Choroid plexus epithelial cell (primary cell): ENCODE results near the gene CD37.
"Not testable (repeated sequence)": the region's sequence is repeated elsewhere in the genome, so short reads cannot be mapped to it uniquely, and the experiment has no call there.

Source experiments
- DNase-seq: peaks from one replicate; pipeline ENCODE4 v3.0.0-alpha.2; 2010; ENCODE audit warnings: low read depth
- H3K4me3 ChIP-seq: 2 replicates; pipeline ENCODE4 v1.5.1; 2011; ENCODE audit warnings: low read depth, mild to moderate bottlenecking, control low read depth, low read length, moderate library complexity
- TF ChIP-seq, protein P1 (sequence below): conservative IDR thresholded peaks from 2 replicates; pipeline ENCODE4 v1.5.1; 2011; ENCODE audit warnings: low read depth, mild to moderate bottlenecking, control low read depth, inconsistent platforms, low read length, moderate library complexity

CD37 gene

DNA sequence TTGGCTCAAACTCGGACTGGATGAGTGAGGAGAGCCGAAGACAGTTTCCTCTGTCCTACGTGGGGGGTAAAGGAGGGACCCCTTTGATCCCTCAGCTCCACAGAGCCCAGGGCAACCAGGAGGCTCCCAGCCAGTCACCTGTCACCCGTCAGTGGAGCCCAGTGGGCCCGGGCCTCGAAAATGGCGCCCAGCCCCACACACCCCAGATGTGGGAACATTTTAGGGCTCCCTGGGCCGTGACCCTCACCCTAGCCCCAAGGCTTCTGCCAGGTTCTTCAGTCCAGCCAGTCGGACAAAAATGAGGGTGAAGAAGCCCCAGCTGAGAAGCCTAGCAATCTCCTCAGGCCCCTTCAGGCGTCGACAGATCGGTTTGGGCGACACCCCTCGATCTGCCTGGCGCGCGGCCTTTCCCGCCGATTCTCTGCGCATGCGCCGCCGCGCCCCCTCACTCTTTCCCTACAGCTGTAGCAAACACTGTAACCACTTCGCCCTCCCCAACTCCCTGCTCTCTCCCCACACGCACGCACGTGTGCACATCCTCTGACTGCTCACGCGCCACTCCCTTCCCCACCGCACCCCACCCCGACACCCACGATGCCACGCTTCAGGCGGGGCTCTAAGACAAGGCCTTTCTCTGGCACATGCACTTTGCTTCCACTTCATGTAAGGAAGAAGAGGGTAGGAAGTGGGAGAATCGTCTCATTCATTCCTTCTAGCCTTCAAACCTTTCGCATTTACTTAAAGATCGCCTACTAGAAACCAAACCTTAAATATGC lies 10.2 kb upstream of the CD37 start, which contains the start of gene SLC6A16:
TSS of gene SLC6A16 (minus strand) at position 391 of the 776 bp plus-strand sequence. CDS start 13,844 bp downstream, outside the sequence.
- TF ChIP-seq, protein P1, sequence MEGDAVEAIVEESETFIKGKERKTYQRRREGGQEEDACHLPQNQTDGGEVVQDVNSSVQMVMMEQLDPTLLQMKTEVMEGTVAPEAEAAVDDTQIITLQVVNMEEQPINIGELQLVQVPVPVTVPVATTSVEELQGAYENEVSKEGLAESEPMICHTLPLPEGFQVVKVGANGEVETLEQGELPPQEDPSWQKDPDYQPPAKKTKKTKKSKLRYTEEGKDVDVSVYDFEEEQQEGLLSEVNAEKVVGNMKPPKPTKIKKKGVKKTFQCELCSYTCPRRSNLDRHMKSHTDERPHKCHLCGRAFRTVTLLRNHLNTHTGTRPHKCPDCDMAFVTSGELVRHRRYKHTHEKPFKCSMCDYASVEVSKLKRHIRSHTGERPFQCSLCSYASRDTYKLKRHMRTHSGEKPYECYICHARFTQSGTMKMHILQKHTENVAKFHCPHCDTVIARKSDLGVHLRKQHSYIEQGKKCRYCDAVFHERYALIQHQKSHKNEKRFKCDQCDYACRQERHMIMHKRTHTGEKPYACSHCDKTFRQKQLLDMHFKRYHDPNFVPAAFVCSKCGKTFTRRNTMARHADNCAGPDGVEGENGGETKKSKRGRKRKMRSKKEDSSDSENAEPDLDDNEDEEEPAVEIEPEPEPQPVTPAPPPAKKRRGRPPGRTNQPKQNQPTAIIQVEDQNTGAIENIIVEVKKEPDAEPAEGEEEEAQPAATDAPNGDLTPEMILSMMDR: no peak
- no peak for DNase-seq

DNA sequence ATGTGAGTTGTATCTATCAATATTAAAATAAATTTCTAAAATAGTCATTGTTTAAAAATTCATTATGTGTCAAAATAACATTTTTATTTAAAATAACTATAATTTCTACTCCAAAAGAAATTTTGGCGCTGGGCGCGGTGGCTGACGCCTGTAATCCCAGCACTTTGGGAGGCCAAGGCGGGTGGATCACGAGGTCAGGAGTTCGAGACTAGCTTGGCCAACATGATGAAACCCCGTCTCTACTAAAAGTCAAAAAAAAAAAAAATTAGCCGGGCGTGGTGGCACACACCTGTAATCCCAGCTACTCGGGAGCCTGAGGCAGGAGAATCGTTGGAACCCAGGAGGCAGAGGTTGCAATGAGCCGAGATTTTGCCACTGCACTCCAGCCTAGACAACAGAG lies 9.4 kb upstream of the CD37 start:
- DNase-seq, H3K4me3 ChIP-seq: not testable (repeated sequence)

More for the DNA sequence above, 10.2 kb upstream of the CD37 start, which contains the start of gene SLC6A16:
- no peak within 1 kb of the TSS for H3K4me3 ChIP-seq

DNA sequence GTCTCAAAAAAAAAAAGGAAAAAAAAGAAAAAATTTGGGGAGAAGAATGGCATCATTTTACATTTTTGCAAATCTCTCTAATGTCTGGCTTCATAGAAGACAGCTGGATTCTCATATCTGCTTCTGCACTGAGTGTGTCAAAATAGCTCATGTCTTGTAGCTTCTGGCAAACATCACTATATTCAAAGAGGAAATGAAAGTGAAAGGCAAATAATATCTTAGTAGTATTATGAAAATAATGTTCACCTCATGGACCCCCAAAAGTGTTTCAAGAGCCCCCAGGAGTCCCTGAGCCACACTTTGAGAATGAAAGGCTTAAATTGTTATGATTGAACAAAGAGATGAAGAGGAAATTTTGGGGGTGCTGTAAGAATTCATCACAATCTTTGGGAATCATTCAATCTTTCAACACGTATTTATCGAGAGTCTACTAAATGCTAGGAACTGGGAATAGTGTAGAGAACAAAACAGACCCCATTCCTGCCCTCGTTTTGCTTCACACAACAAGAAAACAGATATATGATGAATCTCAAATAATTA lies 9.0 kb upstream of the CD37 start:
- DNase-seq: no peak
- TF ChIP-seq, protein P1: no peak
- H3K4me3 ChIP-seq: no peak overlapping the region

DNA sequence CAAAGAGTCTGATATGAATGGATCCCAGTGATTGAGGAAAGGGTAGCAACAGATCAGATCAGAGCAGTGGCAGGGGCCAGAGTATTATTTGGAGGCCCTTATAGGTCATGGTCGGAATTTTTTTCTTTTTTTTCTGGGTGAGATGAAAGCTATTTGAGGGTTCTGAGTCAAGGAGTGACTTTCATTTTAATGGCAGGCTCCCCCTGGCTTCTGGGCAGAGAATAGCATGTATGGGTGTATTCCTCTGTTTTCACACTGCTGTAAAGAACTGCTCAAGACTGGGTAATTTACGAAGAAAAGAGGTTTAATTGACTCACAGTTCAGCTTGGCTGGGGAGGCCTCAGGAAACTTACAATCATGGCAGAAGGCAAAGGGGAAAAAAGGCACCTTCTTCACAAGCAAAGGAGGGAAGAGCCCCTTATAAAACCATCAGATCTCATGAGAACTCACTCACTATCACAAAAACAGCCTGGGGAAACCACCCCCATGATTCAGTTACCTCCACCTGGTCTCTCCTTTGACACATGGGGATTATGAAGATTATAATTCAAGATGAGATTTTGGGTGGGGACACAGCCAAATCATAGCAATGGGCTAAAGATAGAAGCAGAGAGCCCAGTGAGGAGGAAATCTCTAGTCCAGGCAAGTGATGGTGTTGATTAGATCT lies 7.2 kb upstream of the CD37 start:
- no peak overlapping the region for H3K4me3 ChIP-seq
- peak; percentile 61 for DNase-seq
- TF ChIP-seq, protein P1: peak; percentile 75

DNA sequence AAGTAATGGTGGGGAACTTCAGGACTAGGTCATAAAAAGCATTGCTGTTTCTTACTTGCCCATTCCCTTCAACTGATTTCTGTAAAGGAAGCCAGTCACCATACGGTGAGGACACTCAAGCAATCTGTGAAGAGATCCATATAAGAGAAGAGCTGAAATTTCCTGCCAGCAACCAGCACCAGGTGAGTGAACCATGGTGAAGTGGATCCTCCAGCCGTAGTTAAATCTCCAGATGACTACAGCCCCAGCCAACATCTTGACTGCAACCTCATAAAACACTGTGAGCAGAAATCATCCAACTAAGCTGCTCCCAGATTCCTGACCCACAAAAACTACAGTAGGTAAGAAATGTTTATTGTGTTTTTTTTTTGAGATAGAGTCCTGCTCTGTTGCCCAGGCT lies 6.5 kb upstream of the CD37 start:
- TF ChIP-seq, protein P1: no peak
- H3K4me3 ChIP-seq: no peak overlapping the region
- DNase-seq: no peak

DNA sequence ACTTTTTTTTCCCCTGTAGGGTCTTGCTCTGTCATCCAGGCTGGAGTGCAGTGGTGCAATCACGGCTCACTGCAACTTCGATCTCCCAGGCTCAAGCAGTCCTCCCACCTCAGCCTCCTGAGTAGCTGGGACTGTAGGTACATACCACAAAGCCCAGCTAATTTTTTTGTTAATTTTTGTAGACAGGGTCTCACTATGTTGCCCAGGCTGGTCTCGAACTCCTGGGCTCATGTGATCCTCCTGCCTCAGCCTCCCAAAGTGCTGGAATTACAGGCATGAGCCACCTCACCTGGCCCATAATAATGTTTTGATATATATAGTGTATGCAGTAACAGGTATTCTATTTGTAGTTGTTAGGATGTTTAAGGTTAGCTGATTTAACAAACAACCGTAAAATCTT lies 4.0 kb upstream of the CD37 start:
- not testable (repeated sequence) for DNase-seq, H3K4me3 ChIP-seq

DNA sequence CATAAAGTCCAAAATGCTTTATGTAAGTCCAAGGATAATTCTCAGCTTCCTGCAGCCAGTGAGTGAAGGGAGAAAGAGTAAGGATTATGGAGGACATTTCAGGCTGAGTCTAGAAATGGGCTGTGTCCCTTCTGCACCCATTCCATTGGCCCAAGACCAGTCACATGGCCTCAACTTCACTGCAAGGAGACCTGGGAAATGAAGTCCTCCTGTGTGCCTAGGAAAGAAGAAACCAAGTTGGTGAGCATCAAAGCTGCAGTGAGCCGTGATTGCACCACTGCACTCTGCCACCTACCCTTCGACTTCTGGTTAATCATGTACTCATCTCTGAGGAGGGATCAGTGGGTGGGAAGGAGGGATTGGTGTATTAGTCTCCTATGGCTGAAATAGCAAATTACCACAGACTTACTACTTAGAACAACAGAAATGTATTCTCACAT lies 3.6 kb upstream of the CD37 start:
- no peak overlapping the region for H3K4me3 ChIP-seq
- peak; percentile 83 for DNase-seq
- TF ChIP-seq, protein P1: no peak

DNA sequence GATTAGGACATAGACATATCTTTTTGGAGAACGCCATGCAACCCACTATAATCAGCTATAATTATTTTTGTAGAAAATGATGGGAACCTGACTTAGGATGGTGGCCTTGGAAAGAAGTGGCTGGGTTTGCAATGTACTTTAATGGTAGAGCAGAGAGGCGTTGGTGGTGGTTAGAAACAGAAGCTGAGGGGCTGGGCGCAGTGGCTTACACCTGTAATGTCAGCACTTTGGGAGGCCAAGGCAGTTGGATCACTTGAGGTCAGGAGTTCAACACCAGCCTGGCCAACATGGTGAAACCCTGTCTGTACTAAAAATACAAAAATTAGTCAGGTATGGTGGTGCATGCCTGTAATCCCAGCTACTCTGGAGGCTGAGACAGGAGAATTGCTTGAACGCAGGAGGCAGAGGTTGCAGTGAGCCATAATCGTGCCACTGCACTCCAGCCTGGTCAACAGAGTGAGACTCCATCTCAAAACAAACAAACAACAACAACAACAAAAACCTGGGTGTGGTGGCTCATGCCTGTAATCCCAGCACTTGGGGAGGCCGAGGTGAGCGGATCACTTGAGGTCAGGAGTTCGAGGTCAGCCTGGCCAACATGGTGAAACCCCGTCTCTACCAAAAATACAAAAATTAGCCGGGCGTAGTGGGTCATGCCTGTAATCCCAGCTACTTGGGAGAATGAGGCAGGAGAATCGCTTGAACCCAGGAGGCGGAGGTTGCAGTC lies 2.4 kb upstream of the CD37 start:
- H3K4me3 ChIP-seq, DNase-seq: not testable (repeated sequence)
